ENCODE results near the gene KIF7.

KIF7 gene

GRCh38 chr15:89599021-89599420 is 56.2 kb downstream of the KIF7 start:
- Histone ChIP-seq H3K27ac (ENCODE audit: low read depth, low read length, poor library complexity, severe bottlenecking) (no peak overlapping the region), H3K9ac (ENCODE audit: low read length) (no peak overlapping the region), H3K79me2 (ENCODE audit: insufficient read depth, low read length) (no peaks in the 10 kb centered on the region), H3K9me2 (ENCODE audit: low read depth, low read length) (no peaks in the 10 kb centered on the region), H3K4me1 (ENCODE audit: insufficient read depth, low read length, severe bottlenecking) (no peaks in the 10 kb centered on the region), H3K27me3 (ENCODE audit: insufficient read depth, low read length) (no peaks in the 10 kb centered on the region), H4K20me1 (ENCODE audit: insufficient read depth, low read length) (no peaks in the 10 kb centered on the region), H3K36me3 (ENCODE audit: insufficient read depth, low read length) (peaks cover 96% of the 10 kb centered on the region), H3K9me3 (ENCODE audit: low read length) (no peaks in the 10 kb centered on the region), H2AFZ (ENCODE audit: low read length) (no peak overlapping the region), H3K4me3 (ENCODE audit: low read depth, low read length, poor library complexity, severe bottlenecking) (no peak overlapping the region), H3F3A (ENCODE audit: insufficient read depth, low read length) (no peaks in the 10 kb centered on the region), H3K4me2 (ENCODE audit: low read length) (no peak overlapping the region)
- TF ChIP-seq CTCF (IDR thresholded peaks at IDR 0.05; ENCODE audit: low read length) (no peak), EZH2 (IDR thresholded peaks at IDR 0.05; ENCODE audit: borderline replicate concordance, low read length) (no peak)

- H4K20me1 ChIP-seq (ENCODE audit: insufficient read depth, low read length): no peaks in the 10 kb centered on the region
- no peak overlapping the region for H3K4me2 ChIP-seq (ENCODE audit: low read length)
- TF ChIP-seq EZH2 (IDR thresholded peaks at IDR 0.05; ENCODE audit: borderline replicate concordance, low read length): no peak
- TF ChIP-seq CTCF (IDR thresholded peaks at IDR 0.05; ENCODE audit: low read length): no peak
- H3K27me3 ChIP-seq (ENCODE audit: insufficient read depth, low read length): no peaks in the 10 kb centered on the region
- no peaks in the 10 kb centered on the region for H3K4me1 ChIP-seq (ENCODE audit: insufficient read depth, low read length, severe bottlenecking)
- no peaks in the 10 kb centered on the region for H3K9me2 ChIP-seq (ENCODE audit: low read depth, low read length)
- no peak overlapping the region for H3K27ac ChIP-seq (ENCODE audit: low read depth, low read length, poor library complexity, severe bottlenecking)
- no peaks in the 10 kb centered on the region for H3F3A ChIP-seq (ENCODE audit: insufficient read depth, low read length)
- H3K9me3 ChIP-seq (ENCODE audit: low read length): no peaks in the 10 kb centered on the region
- H3K36me3 ChIP-seq (ENCODE audit: insufficient read depth, low read length): peaks cover 88% of the 10 kb centered on the region
- H3K9ac ChIP-seq (ENCODE audit: low read length): no peak overlapping the region
- H3K4me3 ChIP-seq (ENCODE audit: low read depth, low read length, poor library complexity, severe bottlenecking): no peak overlapping the region
- no peaks in the 10 kb centered on the region for H3K79me2 ChIP-seq (ENCODE audit: insufficient read depth, low read length)
- H2AFZ ChIP-seq (ENCODE audit: low read length): no peak overlapping the region
Measured at GRCh38 chr15:89593018-89593417, 62.2 kb downstream of the KIF7 start.

GRCh38 chr15:89591834-89592233 is 63.4 kb downstream of the KIF7 start:
- Histone ChIP-seq H3F3A (ENCODE audit: insufficient read depth, low read length) (no peaks in the 10 kb centered on the region), H3K4me3 (ENCODE audit: low read depth, low read length, poor library complexity, severe bottlenecking) (no peak overlapping the region), H3K9me2 (ENCODE audit: low read depth, low read length) (no peaks in the 10 kb centered on the region), H3K9ac (ENCODE audit: low read length) (no peak overlapping the region), H2AFZ (ENCODE audit: low read length) (no peak overlapping the region), H3K36me3 (ENCODE audit: insufficient read depth, low read length) (peaks cover 88% of the 10 kb centered on the region), H3K79me2 (ENCODE audit: insufficient read depth, low read length) (no peaks in the 10 kb centered on the region), H3K27me3 (ENCODE audit: insufficient read depth, low read length) (no peaks in the 10 kb centered on the region), H3K4me1 (ENCODE audit: insufficient read depth, low read length, severe bottlenecking) (no peaks in the 10 kb centered on the region), H3K4me2 (ENCODE audit: low read length) (no peak overlapping the region), H3K9me3 (ENCODE audit: low read length) (no peaks in the 10 kb centered on the region), H4K20me1 (ENCODE audit: insufficient read depth, low read length) (no peaks in the 10 kb centered on the region), H3K27ac (ENCODE audit: low read depth, low read length, poor library complexity, severe bottlenecking) (no peak overlapping the region)
- no peak for TF ChIP-seq EZH2 (IDR thresholded peaks at IDR 0.05; ENCODE audit: borderline replicate concordance, low read length)
- no peak for TF ChIP-seq CTCF (IDR thresholded peaks at IDR 0.05; ENCODE audit: low read length)

Data from OCI-LY1 (cell line).